GM19023 (cell line): Measurements from ENCODE around the gene SHROOM3.
"Not testable (repeated sequence)": the region's sequence is repeated elsewhere in the genome, so short reads cannot be mapped to it uniquely, and the experiment has no call there.

Source experiments
- ATAC-seq: cut with Tn5 transposase; IDR thresholded peaks from one replicate; pipeline ENCODE4 v1.9.1; 2021; ENCODE audit warnings: mild to moderate bottlenecking, moderate library complexity; ENCODE audit not compliant: unreplicated experiment

SHROOM3 gene

GRCh38 chr4:76589402-76589801 lies 154.4 kb downstream of the SHROOM3 start:
- no peak for ATAC-seq

GRCh38 chr4:76589872-76590797 lies 155.1 kb downstream of the SHROOM3 start:
- ATAC-seq: no peak

GRCh38 chr4:76590798-76591281 lies 155.8 kb downstream of the SHROOM3 start:
- no peak for ATAC-seq

- no peak for ATAC-seq
Measured at GRCh38 chr4:76591992-76592391, 157.0 kb downstream of the SHROOM3 start.

- no peak for ATAC-seq
Measured at GRCh38 chr4:76592460-76592859, 157.4 kb downstream of the SHROOM3 start.

- no peak for ATAC-seq
Measured at GRCh38 chr4:76594173-76594572, 159.1 kb downstream of the SHROOM3 start.

- no peak for ATAC-seq
Measured at GRCh38 chr4:76595435-76595834, 160.4 kb downstream of the SHROOM3 start.

GRCh38 chr4:76596713-76597112 lies 161.7 kb downstream of the SHROOM3 start:
- ATAC-seq: no peak

- ATAC-seq: no peak
Measured at GRCh38 chr4:76597423-76597979, 162.5 kb downstream of the SHROOM3 start.

- ATAC-seq: no peak
Measured at GRCh38 chr4:76600447-76600846, 165.4 kb downstream of the SHROOM3 start.

GRCh38 chr4:76601791-76602190 lies 166.8 kb downstream of the SHROOM3 start:
- ATAC-seq: no peak

- no peak for ATAC-seq
Measured at GRCh38 chr4:76605099-76605563, 170.1 kb downstream of the SHROOM3 start.

- ATAC-seq: no peak
Measured at GRCh38 chr4:76606645-76607265, 171.7 kb downstream of the SHROOM3 start.

GRCh38 chr4:76607266-76607799 lies 172.3 kb downstream of the SHROOM3 start:
- ATAC-seq: peak; percentile 93

GRCh38 chr4:76607846-76608245 lies 172.8 kb downstream of the SHROOM3 start:
- ATAC-seq: peak; percentile 11

GRCh38 chr4:76608549-76608948 lies 173.5 kb downstream of the SHROOM3 start:
- not testable (repeated sequence) for ATAC-seq

- ATAC-seq: no peak
Measured at GRCh38 chr4:76610751-76611547, 175.9 kb downstream of the SHROOM3 start.

- ATAC-seq: no peak
Measured at GRCh38 chr4:76611616-76612207, 176.7 kb downstream of the SHROOM3 start.

GRCh38 chr4:76614589-76614988 lies 179.6 kb downstream of the SHROOM3 start:
- ATAC-seq: no peak

- no peak for ATAC-seq
Measured at GRCh38 chr4:76615999-76616398, 181.0 kb downstream of the SHROOM3 start.
